Stromal cell of bone marrow (primary cell): ENCODE results near the gene SERINC3.
A peak's percentile ranks its signal among the peaks of the same experiment; 100 is the strongest.
"Not testable (repeated sequence)": the region's sequence is repeated elsewhere in the genome, so short reads cannot be mapped to it uniquely, and the experiment has no call there.

ENCODE experiments used
- DNase-seq: peaks from one replicate; pipeline ENCODE4 v3.0.0-alpha.2; 2012; ENCODE audit warnings: low read depth

SERINC3 gene

GRCh38 chr20:44491635-44492395, 30.1 kb downstream of the SERINC3 start:
- peak; percentile 76 for DNase-seq

GRCh38 chr20:44489931-44490330, 31.9 kb downstream of the SERINC3 start:
- no peak for DNase-seq

- no peak for DNase-seq
Observed at GRCh38 chr20:44489223-44489622, 32.6 kb downstream of the SERINC3 start.

- no peak for DNase-seq
Observed at GRCh38 chr20:44488551-44488950, 33.3 kb downstream of the SERINC3 start.

- DNase-seq, result no peak
Observed at GRCh38 chr20:44485830-44486198, 36.1 kb downstream of the SERINC3 start.

- DNase-seq, result no peak
Observed at GRCh38 chr20:44485078-44485829, 36.6 kb downstream of the SERINC3 start.

- DNase-seq, result no peak
Observed at GRCh38 chr20:44483112-44483511, 38.8 kb downstream of the SERINC3 start.

GRCh38 chr20:44481719-44482416, 40.0 kb downstream of the SERINC3 start:
- no peak for DNase-seq

GRCh38 chr20:44480097-44480496, 41.8 kb downstream of the SERINC3 start:
- DNase-seq, result no peak

- no peak for DNase-seq
Observed at GRCh38 chr20:44479643-44480042, 42.2 kb downstream of the SERINC3 start.

GRCh38 chr20:44478206-44478605, 43.7 kb downstream of the SERINC3 start:
- no peak for DNase-seq

- no peak for DNase-seq
Observed at GRCh38 chr20:44477151-44477550, 44.7 kb downstream of the SERINC3 start.

- no peak for DNase-seq
Observed at GRCh38 chr20:44475694-44476560, 45.9 kb downstream of the SERINC3 start, which contains the start of gene TTPAL. Gene TTPAL (plus strand): TSS chr20:44475874. CDS start chr20:44480000, 4,126 bp downstream.

- DNase-seq, result no peak
Observed at GRCh38 chr20:44475372-44475693, 46.5 kb downstream of the SERINC3 start.

- not testable (repeated sequence) for DNase-seq
Observed at GRCh38 chr20:44472283-44472682, 49.6 kb downstream of the SERINC3 start.

- DNase-seq, result no peak
Observed at GRCh38 chr20:44471481-44471882, 50.4 kb downstream of the SERINC3 start.

GRCh38 chr20:44470327-44470726, 51.5 kb downstream of the SERINC3 start:
- DNase-seq, result no peak

- no peak for DNase-seq
Observed at GRCh38 chr20:44468044-44468782, 53.7 kb downstream of the SERINC3 start.

GRCh38 chr20:44467289-44467883, 54.5 kb downstream of the SERINC3 start:
- no peak for DNase-seq

GRCh38 chr20:44465001-44465560, 56.8 kb downstream of the SERINC3 start:
- DNase-seq, result no peak
